ENCODE measurements around the gene DFFA.
"Not testable (repeated sequence)": the region's sequence is repeated elsewhere in the genome, so short reads cannot be mapped to it uniquely, and the experiment has no call there.

Gene DFFA

GRCh38 chr1:10440305-10440704, 32.0 kb downstream of the DFFA start:
- in situ Hi-C loops (cut with MboI; ENCODE audit: low pct_unique_long_range_greater_than_20kb, low sequenced_read_pairs), result no loop called here
- no peak for DNase-seq

GRCh38 chr1:10438677-10439163, 33.6 kb downstream of the DFFA start:
- DNase-seq, result no peak
- in situ Hi-C loops (cut with MboI; ENCODE audit: low pct_unique_long_range_greater_than_20kb, low sequenced_read_pairs), result no loop called here

GRCh38 chr1:10437052-10437451, 35.3 kb downstream of the DFFA start:
- no peak for DNase-seq
- in situ Hi-C loops (cut with MboI; ENCODE audit: low pct_unique_long_range_greater_than_20kb, low sequenced_read_pairs), result no loop called here

GRCh38 chr1:10434590-10434989, 37.7 kb downstream of the DFFA start:
- DNase-seq, result no peak
- in situ Hi-C loops (cut with MboI; ENCODE audit: low pct_unique_long_range_greater_than_20kb, low sequenced_read_pairs), result no loop called here

- no peak for DNase-seq
- in situ Hi-C loops (cut with MboI; ENCODE audit: low pct_unique_long_range_greater_than_20kb, low sequenced_read_pairs), result no loop called here
These were observed 38.5 kb downstream of the DFFA start for GRCh38 chr1:10433790-10434189.

GRCh38 chr1:10432910-10433700, 39.2 kb downstream of the DFFA start:
- DNase-seq, result no peak
- in situ Hi-C loops (cut with MboI; ENCODE audit: low pct_unique_long_range_greater_than_20kb, low sequenced_read_pairs), result no loop called here

GRCh38 chr1:10431070-10431730, 41.1 kb downstream of the DFFA start:
- in situ Hi-C loops (cut with MboI; ENCODE audit: low pct_unique_long_range_greater_than_20kb, low sequenced_read_pairs), result no loop called here
- no peak for DNase-seq

- peak; percentile 90 for DNase-seq
- in situ Hi-C loops (cut with MboI; ENCODE audit: low pct_unique_long_range_greater_than_20kb, low sequenced_read_pairs), result no loop called here
These were observed 41.9 kb downstream of the DFFA start, which contains the start of gene CENPS for GRCh38 chr1:10430216-10431069. Gene CENPS, plus strand, starts transcription at chr1:10430433. Its CDS starts 85 bp downstream, at chr1:10430518.

- in situ Hi-C loops (cut with MboI; ENCODE audit: low pct_unique_long_range_greater_than_20kb, low sequenced_read_pairs), result no loop called here
- no peak for DNase-seq
These were observed 42.5 kb downstream of the DFFA start for GRCh38 chr1:10429868-10430215.

- in situ Hi-C loops (cut with MboI; ENCODE audit: low pct_unique_long_range_greater_than_20kb, low sequenced_read_pairs), result no loop called here
- DNase-seq, result no peak
These were observed 43.3 kb downstream of the DFFA start for GRCh38 chr1:10428984-10429383.

GRCh38 chr1:10426535-10426848, 45.8 kb downstream of the DFFA start:
- DNase-seq; in situ Hi-C loops (cut with MboI; ENCODE audit: low pct_unique_long_range_greater_than_20kb, low sequenced_read_pairs): not testable (repeated sequence)

GRCh38 chr1:10425826-10426534, 46.3 kb downstream of the DFFA start:
- in situ Hi-C loops (cut with MboI; ENCODE audit: low pct_unique_long_range_greater_than_20kb, low sequenced_read_pairs); DNase-seq: not testable (repeated sequence)

- DNase-seq, result no peak
- in situ Hi-C loops (cut with MboI; ENCODE audit: low pct_unique_long_range_greater_than_20kb, low sequenced_read_pairs), result no loop called here
These were observed 47.7 kb downstream of the DFFA start for GRCh38 chr1:10424651-10425050.

- no peak for DNase-seq
- in situ Hi-C loops (cut with MboI; ENCODE audit: low pct_unique_long_range_greater_than_20kb, low sequenced_read_pairs), result no loop called here
These were observed 48.3 kb downstream of the DFFA start for GRCh38 chr1:10424034-10424433.

- no peak for DNase-seq
- in situ Hi-C loops (cut with MboI; ENCODE audit: low pct_unique_long_range_greater_than_20kb, low sequenced_read_pairs), result no loop called here
These were observed 50.7 kb downstream of the DFFA start for GRCh38 chr1:10421637-10422036.

GRCh38 chr1:10419351-10419750, 53.0 kb downstream of the DFFA start:
- no peak for DNase-seq
- in situ Hi-C loops (cut with MboI; ENCODE audit: low pct_unique_long_range_greater_than_20kb, low sequenced_read_pairs), result no loop called here

GRCh38 chr1:10418741-10419140, 53.6 kb downstream of the DFFA start:
- DNase-seq; in situ Hi-C loops (cut with MboI; ENCODE audit: low pct_unique_long_range_greater_than_20kb, low sequenced_read_pairs): not testable (repeated sequence)

- DNase-seq; in situ Hi-C loops (cut with MboI; ENCODE audit: low pct_unique_long_range_greater_than_20kb, low sequenced_read_pairs): not testable (repeated sequence)
These were observed 56.4 kb downstream of the DFFA start for GRCh38 chr1:10415967-10416366.

- in situ Hi-C loops (cut with MboI; ENCODE audit: low pct_unique_long_range_greater_than_20kb, low sequenced_read_pairs), result no loop called here
- peak; percentile 89 for DNase-seq
These were observed 57.0 kb downstream of the DFFA start for GRCh38 chr1:10415211-10415930.
